HepG2 (cell line): Measurements from ENCODE around the gene BPIFB2. TPM values are rescaled to one million over a fixed set of nuclear protein-coding genes. Genes with fewer than 3 reads are reported as not detected.

ENCODE experiments used
- HDAC6 ChIP-seq: fragments of 200-600 bp; sonication (generic); IDR thresholded peaks from 2 replicates; pipeline ENCODE4 v1.7.0; 2017; ENCODE audit warnings: mild to moderate bottlenecking, antibody characterized with exemption, low read length, low read depth
- KDM3A ChIP-seq: IDR thresholded peaks from 2 replicates; pipeline ENCODE4 v1.6.1; 2018; ENCODE audit warnings: low read depth, missing compliant biosample characterization
- KLF12 ChIP-seq: sonication (generic); formaldehyde crosslinking; IDR thresholded peaks from 2 replicates; pipeline ENCODE4 v1.4.0; 2020; ENCODE audit warnings: missing genetic modification reagents, borderline replicate concordance
- SIX1 ChIP-seq: sonication (generic); formaldehyde crosslinking; IDR thresholded peaks from 2 replicates; pipeline ENCODE4 v1.4.0; 2020; ENCODE audit warnings: missing genetic modification reagents, borderline replicate concordance
- ZFP41 ChIP-seq: sonication (generic); formaldehyde crosslinking; IDR thresholded peaks from 2 replicates; pipeline ENCODE4 v1.4.0; 2020; ENCODE audit warnings: mild to moderate bottlenecking, missing genetic modification reagents, borderline replicate concordance
- ZNF3 ChIP-seq: IDR thresholded peaks from 2 replicates; pipeline ENCODE4 v1.7.0; 2017; ENCODE audit warnings: inconsistent platforms
- ZNF441 ChIP-seq: sonication (generic); formaldehyde crosslinking; IDR thresholded peaks from 2 replicates; pipeline ENCODE4 v1.7.0; 2021; ENCODE audit warnings: missing genetic modification reagents, borderline replicate concordance
- polyA plus RNA-seq, 8 experiments: library from polyadenylated mRNA; depleted of rRNA in 3 of 8; stranded (reverse) in 7 of 8; unstranded in 1 of 8; fragments of >200 nt; fragmentation: Illumina TruSeq in 4 of 8; extraction: Trizol in 4 of 8; gene quantifications; 2 replicates each; pipeline versions ENCODE4 v1.2.1 to v1.2.3, GENCODE V29; 2011 to 2016; ENCODE audit warnings: low read depth in 4 of 8, missing spikeins in 1 of 8, mixed read lengths in 1 of 8; ENCODE audit not compliant: insufficient read depth in 1 of 8
- total RNA-seq, 5 experiments: library from RNA; depleted of rRNA; stranded (reverse); fragments of >200 nt; fragmentation: Illumina TruSeq; extraction: Trizol; gene quantifications; 2 replicates each; pipeline ENCODE4 v1.2.3, GENCODE V29; 2016; ENCODE audit warnings: low read depth in 1 of 5
- TF ChIP-seq, protein P1 (sequence below): sonication (generic); formaldehyde crosslinking; IDR thresholded peaks from 2 replicates; pipeline ENCODE4 v1.8.1; 2023; ENCODE audit warnings: mild to moderate bottlenecking, moderate library complexity, missing genetic modification reagents
- TF ChIP-seq, protein P2 (sequence below): sonication (generic); formaldehyde crosslinking; IDR thresholded peaks from one replicate; pipeline ENCODE4 v1.5.1; 2020; ENCODE audit warnings: mild to moderate bottlenecking, missing genetic modification reagents; ENCODE audit errors: not compliant biosample characterization
- TF ChIP-seq, protein P3 (sequence below): sonication (generic); formaldehyde crosslinking; IDR thresholded peaks from 2 replicates; pipeline ENCODE4 v1.4.0; 2020; ENCODE audit warnings: mild to moderate bottlenecking, missing genetic modification reagents
- TF ChIP-seq, protein P4 (sequence below): IDR thresholded peaks from 2 replicates; pipeline ENCODE4 v1.6.1; 2016; ENCODE audit warnings: missing biosample characterization, missing genetic modification reagents, low read depth

Gene BPIFB2
- total and polyA plus RNA-seq, 2 of the 13 experiments (the other 11 are each of a cell fraction or from before 2014, with no cell fraction given) = 54.5 to 902 TPM

DNA sequence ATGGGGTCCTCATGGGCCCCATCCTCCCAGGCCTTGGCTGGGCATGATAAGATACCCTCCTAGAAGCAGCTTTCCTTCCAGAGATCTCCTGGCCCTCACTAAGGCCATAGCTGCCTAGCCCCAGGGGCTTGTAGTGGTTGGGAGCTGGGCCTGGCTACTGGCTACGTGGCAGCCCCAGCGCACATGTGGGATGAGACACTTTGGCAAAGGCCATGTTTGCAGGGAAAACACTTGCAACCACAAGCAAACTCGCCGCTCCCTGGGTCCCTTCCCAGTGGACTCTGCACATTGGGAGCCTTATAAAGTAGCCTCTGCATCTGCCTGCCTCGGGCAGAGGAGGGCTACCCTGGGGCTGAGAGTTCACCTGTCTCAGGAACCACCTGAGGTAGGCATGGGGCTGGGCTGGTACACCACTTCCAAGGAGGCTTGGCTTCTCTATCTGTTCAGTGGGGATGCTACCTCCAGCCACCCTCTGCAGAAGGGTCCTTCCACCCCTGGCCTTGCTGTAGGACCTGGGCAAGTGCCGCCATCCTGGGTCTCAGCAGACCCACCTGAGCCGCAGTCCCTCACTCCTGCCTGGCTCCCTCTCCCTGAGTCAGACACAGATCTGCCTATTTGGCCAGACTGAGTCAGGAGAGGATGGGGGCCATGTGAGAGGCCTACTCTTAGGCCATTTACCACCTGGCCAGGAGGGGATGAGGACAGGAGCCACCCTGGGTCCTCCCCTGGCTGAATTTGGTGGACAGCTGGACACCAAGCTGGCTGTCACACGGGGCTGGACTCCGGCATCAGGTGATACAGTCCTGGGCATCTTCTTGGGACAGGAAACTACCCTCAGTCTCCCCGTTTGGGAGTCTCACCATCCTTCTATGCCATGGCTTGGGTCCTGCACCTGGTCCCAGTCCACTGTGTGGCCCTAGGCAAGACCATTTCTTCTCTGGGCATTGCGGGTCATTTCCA lies at the start of gene BPIFB2 (continued):
- TF ChIP-seq, protein P1, sequence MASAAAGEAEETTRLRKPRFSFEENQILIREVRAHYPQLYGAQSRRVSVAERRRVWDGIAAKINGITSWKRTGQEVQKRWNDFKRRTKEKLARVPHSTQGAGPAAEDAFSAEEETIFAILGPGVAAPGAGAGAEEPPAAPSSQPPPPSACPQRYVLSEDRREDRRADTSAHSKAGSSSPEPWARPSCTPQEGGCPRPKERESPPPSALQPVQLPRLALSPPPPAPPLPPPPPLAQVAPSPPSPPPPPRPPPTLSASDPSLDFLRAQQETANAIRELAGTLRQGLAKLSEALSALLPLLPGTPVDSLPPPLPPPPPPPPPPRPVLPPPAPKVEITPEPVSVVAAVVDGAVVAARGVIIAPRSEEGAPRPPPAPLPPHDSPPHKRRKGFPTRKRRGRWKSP = no peak; the same call in 1 of the 2 replicates
- TF ChIP-seq ZNF441 (CRISPR knock-in tag) (peak; percentile 54; the same call in 1 of the 2 replicates), SIX1 (CRISPR knock-in tag) (no peak; the same call in 1 of the 2 replicates), ZFP41 (CRISPR knock-in tag) (peak; percentile 98; the same call in 1 of the 2 replicates), HDAC6 (no peak), KDM3A (CRISPR knock-in tag) (peak; percentile 97), KLF12 (CRISPR knock-in tag) (peak; percentile 50; the same call in 1 of the 2 replicates), ZNF3 (no peak)
- TF ChIP-seq, protein P2, sequence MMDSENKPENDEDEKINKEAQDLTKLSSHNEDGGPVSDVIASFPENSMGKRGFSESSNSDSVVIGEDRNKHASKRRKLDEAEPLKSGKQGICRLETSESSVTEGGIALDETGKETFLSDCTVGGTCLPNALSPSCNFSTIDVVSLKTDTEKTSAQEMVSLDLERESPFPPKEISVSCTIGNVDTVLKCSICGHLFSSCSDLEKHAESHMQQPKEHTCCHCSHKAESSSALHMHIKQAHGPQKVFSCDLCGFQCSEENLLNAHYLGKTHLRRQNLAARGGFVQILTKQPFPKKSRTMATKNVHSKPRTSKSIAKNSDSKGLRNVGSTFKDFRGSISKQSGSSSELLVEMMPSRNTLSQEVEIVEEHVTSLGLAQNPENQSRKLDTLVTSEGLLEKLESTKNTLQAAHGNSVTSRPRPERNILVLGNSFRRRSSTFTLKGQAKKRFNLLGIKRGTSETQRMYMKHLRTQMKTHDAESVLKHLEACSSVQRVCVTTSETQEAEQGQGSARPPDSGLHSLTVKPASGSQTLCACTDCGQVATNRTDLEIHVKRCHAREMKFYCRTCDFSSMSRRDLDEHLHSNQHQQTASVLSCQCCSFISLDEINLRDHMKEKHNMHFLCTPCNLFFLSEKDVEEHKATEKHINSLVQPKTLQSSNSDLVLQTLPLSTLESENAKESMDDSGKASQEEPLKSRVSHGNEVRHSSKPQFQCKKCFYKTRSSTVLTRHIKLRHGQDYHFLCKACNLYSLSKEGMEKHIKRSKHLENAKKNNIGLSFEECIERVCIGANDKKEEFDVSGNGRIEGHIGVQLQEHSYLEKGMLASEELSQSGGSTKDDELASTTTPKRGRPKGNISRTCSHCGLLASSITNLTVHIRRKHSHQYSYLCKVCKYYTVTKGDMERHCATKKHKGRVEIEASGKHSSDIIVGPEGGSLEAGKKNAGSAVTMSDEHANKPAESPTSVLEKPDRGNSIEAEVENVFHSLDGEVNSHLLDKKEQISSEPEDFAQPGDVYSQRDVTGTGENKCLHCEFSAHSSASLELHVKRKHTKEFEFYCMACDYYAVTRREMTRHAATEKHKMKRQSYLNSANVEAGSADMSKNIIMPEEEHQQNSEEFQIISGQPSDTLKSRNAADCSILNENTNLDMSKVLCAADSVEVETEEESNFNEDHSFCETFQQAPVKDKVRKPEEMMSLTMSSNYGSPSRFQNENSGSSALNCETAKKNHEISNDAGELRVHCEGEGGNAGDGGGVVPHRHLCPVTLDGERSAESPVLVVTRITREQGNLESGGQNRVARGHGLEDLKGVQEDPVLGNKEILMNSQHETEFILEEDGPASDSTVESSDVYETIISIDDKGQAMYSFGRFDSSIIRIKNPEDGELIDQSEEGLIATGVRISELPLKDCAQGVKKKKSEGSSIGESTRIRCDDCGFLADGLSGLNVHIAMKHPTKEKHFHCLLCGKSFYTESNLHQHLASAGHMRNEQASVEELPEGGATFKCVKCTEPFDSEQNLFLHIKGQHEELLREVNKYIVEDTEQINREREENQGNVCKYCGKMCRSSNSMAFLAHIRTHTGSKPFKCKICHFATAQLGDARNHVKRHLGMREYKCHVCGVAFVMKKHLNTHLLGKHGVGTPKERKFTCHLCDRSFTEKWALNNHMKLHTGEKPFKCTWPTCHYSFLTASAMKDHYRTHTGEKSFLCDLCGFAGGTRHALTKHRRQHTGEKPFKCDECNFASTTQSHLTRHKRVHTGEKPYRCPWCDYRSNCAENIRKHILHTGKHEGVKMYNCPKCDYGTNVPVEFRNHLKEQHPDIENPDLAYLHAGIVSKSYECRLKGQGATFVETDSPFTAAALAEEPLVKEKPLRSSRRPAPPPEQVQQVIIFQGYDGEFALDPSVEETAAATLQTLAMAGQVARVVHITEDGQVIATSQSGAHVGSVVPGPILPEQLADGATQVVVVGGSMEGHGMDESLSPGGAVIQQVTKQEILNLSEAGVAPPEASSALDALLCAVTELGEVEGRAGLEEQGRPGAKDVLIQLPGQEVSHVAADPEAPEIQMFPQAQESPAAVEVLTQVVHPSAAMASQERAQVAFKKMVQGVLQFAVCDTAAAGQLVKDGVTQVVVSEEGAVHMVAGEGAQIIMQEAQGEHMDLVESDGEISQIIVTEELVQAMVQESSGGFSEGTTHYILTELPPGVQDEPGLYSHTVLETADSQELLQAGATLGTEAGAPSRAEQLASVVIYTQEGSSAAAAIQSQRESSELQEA (CRISPR knock-in tag) = peak; percentile 21
- TF ChIP-seq, protein P3, sequence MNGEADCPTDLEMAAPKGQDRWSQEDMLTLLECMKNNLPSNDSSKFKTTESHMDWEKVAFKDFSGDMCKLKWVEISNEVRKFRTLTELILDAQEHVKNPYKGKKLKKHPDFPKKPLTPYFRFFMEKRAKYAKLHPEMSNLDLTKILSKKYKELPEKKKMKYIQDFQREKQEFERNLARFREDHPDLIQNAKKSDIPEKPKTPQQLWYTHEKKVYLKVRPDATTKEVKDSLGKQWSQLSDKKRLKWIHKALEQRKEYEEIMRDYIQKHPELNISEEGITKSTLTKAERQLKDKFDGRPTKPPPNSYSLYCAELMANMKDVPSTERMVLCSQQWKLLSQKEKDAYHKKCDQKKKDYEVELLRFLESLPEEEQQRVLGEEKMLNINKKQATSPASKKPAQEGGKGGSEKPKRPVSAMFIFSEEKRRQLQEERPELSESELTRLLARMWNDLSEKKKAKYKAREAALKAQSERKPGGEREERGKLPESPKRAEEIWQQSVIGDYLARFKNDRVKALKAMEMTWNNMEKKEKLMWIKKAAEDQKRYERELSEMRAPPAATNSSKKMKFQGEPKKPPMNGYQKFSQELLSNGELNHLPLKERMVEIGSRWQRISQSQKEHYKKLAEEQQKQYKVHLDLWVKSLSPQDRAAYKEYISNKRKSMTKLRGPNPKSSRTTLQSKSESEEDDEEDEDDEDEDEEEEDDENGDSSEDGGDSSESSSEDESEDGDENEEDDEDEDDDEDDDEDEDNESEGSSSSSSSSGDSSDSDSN (CRISPR knock-in tag) = peak; percentile 95
- TF ChIP-seq, protein P4, sequence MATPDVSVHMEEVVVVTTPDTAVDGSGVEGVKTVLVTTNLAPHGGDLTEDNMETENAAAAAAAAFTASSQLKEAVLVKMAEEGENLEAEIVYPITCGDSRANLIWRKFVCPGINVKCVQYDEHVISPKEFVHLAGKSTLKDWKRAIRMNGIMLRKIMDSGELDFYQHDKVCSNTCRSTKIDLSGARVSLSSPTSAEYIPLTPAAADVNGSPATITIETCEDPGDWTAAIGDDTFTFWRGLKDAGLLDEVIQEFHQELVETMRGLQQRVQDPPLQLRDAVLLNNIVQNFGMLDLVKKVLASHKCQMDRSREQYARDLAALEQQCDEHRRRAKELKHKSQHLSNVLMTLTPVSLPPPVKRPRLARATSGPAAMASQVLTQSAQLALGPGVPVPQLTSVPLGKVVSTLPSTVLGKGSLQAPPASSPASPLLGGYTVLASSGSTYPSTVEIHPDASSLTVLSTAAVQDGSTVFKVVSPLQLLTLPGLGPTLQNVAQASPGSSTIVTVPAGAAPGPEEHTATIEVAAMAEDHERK (CRISPR knock-in tag) = no peak
